ENCODE measurements around the gene ARFGAP3. TPM values are rescaled to one million over a fixed set of nuclear protein-coding genes. Genes with fewer than 3 reads are reported as not detected.

ARFGAP3 gene
- total RNA-seq, 1 experiment from 2014 or later: 15.0 TPM

- no peak overlapping the region for H4K5ac ChIP-seq (ENCODE audit: insufficient read length, low read depth, low read length)
- H4K20me1 ChIP-seq (ENCODE audit: control insufficient read depth, insufficient read depth, insufficient read length): no peaks in the 10 kb centered on the region
- H3K79me2 ChIP-seq (ENCODE audit: insufficient read depth, low read length): peaks cover 2% of the 10 kb centered on the region; the same call in 1 of the 2 replicates
- no peak overlapping the region for H2BK5ac ChIP-seq (ENCODE audit: insufficient read length, low read length)
- no peak overlapping the region for H4K91ac ChIP-seq (ENCODE audit: insufficient read length, low read depth, low read length)
- no peak overlapping the region for H3K4ac ChIP-seq (ENCODE audit: low read depth, low read length)
- no peak overlapping the region for H3K4me3 Mint-ChIP-seq
- H3K27me3 ChIP-seq (ENCODE audit: insufficient read depth, low read length): no peaks in the 10 kb centered on the region
- H2AK5ac ChIP-seq (ENCODE audit: insufficient read length, low read length): no peak overlapping the region
- H3K4me1 Mint-ChIP-seq: peaks cover 19 to 36% of the 10 kb centered on the region in 2 experiments
- H4K8ac ChIP-seq (replicated peaks; ENCODE audit: insufficient read length, low read depth, low read length): no peak overlapping the region
- H3K14ac ChIP-seq (ENCODE audit: insufficient read depth, low read length): no peak overlapping the region; the same call in 1 of the 2 replicates
- 0 out of 3 replicates have a peak, but pooled peaks have one; percentile 12 for TF ChIP-seq CTCF (conservative IDR thresholded peaks at IDR 0.05)
- H3K27ac Mint-ChIP-seq: peak overlapping the region; percentile 70 to 76 (median 76); a peak in 5 of 7 replicates
- no peak overlapping the region for H3K56ac ChIP-seq (ENCODE audit: insufficient read length, low read depth, low read length)
- no peaks in the 10 kb centered on the region for H3K4me1 ChIP-seq (ENCODE audit: insufficient read depth, low read length)
- WGBS (ENCODE audit: extremely low coverage, insufficient read length, low lambda C conversion rate): no CpG with 5 or more reads among the region's 12 CpGs
- H2AFZ ChIP-seq (ENCODE audit: low read length): no peak overlapping the region
- no peak overlapping the region for H2BK120ac ChIP-seq (ENCODE audit: low read depth, low read length, poor library complexity, severe bottlenecking)
- peaks cover 0 to 17% (median 2%) of the 10 kb centered on the region in 3 experiments; a peak in 4 of 7 replicates for H3K36me3 Mint-ChIP-seq (ENCODE audit: insufficient read depth in 1 of 3, low read depth in 3 of 3)
- no peak overlapping the region for H2BK15ac ChIP-seq (ENCODE audit: low read depth, low read length)
- no peak overlapping the region for H3K4me2 ChIP-seq (ENCODE audit: insufficient read depth, insufficient read length, low read length)
- no peak overlapping the region for H3K18ac ChIP-seq (ENCODE audit: insufficient read length, low read depth, low read length)
- H3K79me1 ChIP-seq (ENCODE audit: insufficient read depth, low read depth, low read length, poor library complexity, severe bottlenecking): no peaks in the 10 kb centered on the region
- H3K27me3 Mint-ChIP-seq (ENCODE audit: low read depth): no peaks in the 10 kb centered on the region
- H3K23ac ChIP-seq (ENCODE audit: insufficient read length, low read depth, low read length): no peak overlapping the region
- H3K23me2 ChIP-seq (ENCODE audit: insufficient read length, low read depth, low read length, poor library complexity, severe bottlenecking): no peaks in the 10 kb centered on the region
- no peaks in the 10 kb centered on the region for H3K9me3 Mint-ChIP-seq
- DNase-seq: no peak
- no peaks in the 10 kb centered on the region for H3K9me3 ChIP-seq (ENCODE audit: control insufficient read depth, low read depth, low read length)
- H3K27ac ChIP-seq (ENCODE audit: insufficient read length, low read depth, low read length): no peak overlapping the region
- H2BK20ac ChIP-seq (ENCODE audit: low read depth, low read length, poor library complexity, severe bottlenecking): no peak overlapping the region
- no peak overlapping the region for H3T11ph ChIP-seq (ENCODE audit: low read length)
- no peak overlapping the region for H2BK12ac ChIP-seq (ENCODE audit: insufficient read length, low read depth, low read length)
- no peak overlapping the region for H3K9ac ChIP-seq (ENCODE audit: extremely low read depth, insufficient read length, low read length)
These were observed 47.0 kb upstream of the ARFGAP3 start for GRCh38 chr22:42904050-42904449.

All from H9 (cell line).